MM.1S (cell line): ENCODE results near the gene FAM131C.
"Not testable (repeated sequence)": the region's sequence is repeated elsewhere in the genome, so short reads cannot be mapped to it uniquely, and the experiment has no call there.

Experiments used
- DNase-seq: peaks from one replicate; pipeline ENCODE4 v3.0.0-alpha.2; 2015
- H2AFZ ChIP-seq: fragments of 300-600 bp; sonication (generic); 2 replicates; pipeline ENCODE4 v1.6.0; 2016; ENCODE audit warnings: antibody characterized with exemption, low read length
- H3F3A ChIP-seq: fragments of 300-600 bp; sonication (generic); 2 replicates; pipeline ENCODE4 v1.6.1; 2016; ENCODE audit warnings: mild to moderate bottlenecking, antibody characterized with exemption, low read length, moderate library complexity, mixed read lengths; ENCODE audit not compliant: insufficient read depth
- H3K27ac ChIP-seq: fragments of 300-600 bp; sonication (generic); 2 replicates; pipeline ENCODE4 v1.5.1; 2016; ENCODE audit warnings: mild to moderate bottlenecking, low read length
- H3K27me3 ChIP-seq: fragments of 300-600 bp; sonication (generic); replicated peaks from 2 replicates; pipeline ENCODE4 v1.6.0; 2016; ENCODE audit warnings: low read length; ENCODE audit not compliant: insufficient read depth
- H3K36me3 ChIP-seq: fragments of 300-600 bp; sonication (generic); replicated peaks from 2 replicates; pipeline ENCODE4 v1.6.1; 2016; ENCODE audit warnings: mild to moderate bottlenecking, low read length, mixed read lengths; ENCODE audit not compliant: insufficient read depth
- H3K4me1 ChIP-seq: fragments of 300-600 bp; sonication (generic); 2 replicates; pipeline ENCODE4 v1.6.1; 2016; ENCODE audit warnings: low read length, mixed read lengths
- H3K4me2 ChIP-seq: fragments of 300-600 bp; sonication (generic); 2 replicates; pipeline ENCODE4 v1.6.0; 2016; ENCODE audit warnings: low read depth, low read length
- H3K4me3 ChIP-seq: fragments of 300-600 bp; sonication (generic); 2 replicates; pipeline ENCODE4 v1.5.1; 2016; ENCODE audit warnings: low read length, mixed read lengths
- H3K79me2 ChIP-seq: fragments of 300-600 bp; sonication (generic); 2 replicates; pipeline ENCODE4 v1.6.1; 2016; ENCODE audit warnings: mixed run types, low read length, mixed read lengths
- H3K9ac ChIP-seq: fragments of 300-600 bp; sonication (generic); 2 replicates; pipeline ENCODE4 v1.6.1; 2016; ENCODE audit warnings: low read length, mixed read lengths
- H3K9me2 ChIP-seq: fragments of 300-600 bp; sonication (generic); replicated peaks from 2 replicates; pipeline ENCODE4 v1.6.1; 2016; ENCODE audit warnings: mild to moderate bottlenecking, low read length, mixed read lengths; ENCODE audit not compliant: insufficient read depth
- H3K9me3 ChIP-seq: fragments of 300-600 bp; sonication (generic); replicated peaks from 2 replicates; pipeline ENCODE4 v1.6.1; 2016; ENCODE audit warnings: mild to moderate bottlenecking, low read length, mixed read lengths; ENCODE audit not compliant: insufficient read depth
- H4K20me1 ChIP-seq: fragments of 300-600 bp; sonication (generic); 2 replicates; pipeline ENCODE4 v1.6.1; 2016; ENCODE audit warnings: mild to moderate bottlenecking, low read length, moderate library complexity, mixed read lengths; ENCODE audit not compliant: insufficient read depth
- CTCF ChIP-seq: fragments of 300-600 bp; sonication (generic); IDR thresholded peaks from 2 replicates; pipeline ENCODE4 v1.5.1; 2016; ENCODE audit warnings: antibody characterized with exemption, low read length, mixed read lengths
- EZH2 ChIP-seq: fragments of 300-600 bp; sonication (generic); optimal IDR thresholded peaks from 2 replicates; pipeline ENCODE3; 2017; ENCODE audit warnings: low read depth, mild to moderate bottlenecking, antibody characterized with exemption, low read length, mixed read lengths
- EZH2phosphoT487 ChIP-seq: fragments of 300-600 bp; sonication (generic); IDR thresholded peaks from 2 replicates; pipeline ENCODE4 v1.6.1; 2018; ENCODE audit warnings: antibody characterized with exemption, low read length

The FAM131C gene

GRCh38 chr1:16110456-16110855, 37.0 kb upstream of the FAM131C start:
- Histone ChIP-seq H3K9me3 (no peaks in the 10 kb centered on the region), H3K79me2 (no peaks in the 10 kb centered on the region), H3K9ac (no peak overlapping the region), H3K4me2 (no peak overlapping the region), H3K27ac (no peak overlapping the region), H3K9me2 (no peaks in the 10 kb centered on the region), H3F3A (no peaks in the 10 kb centered on the region), H3K4me3 (no peak overlapping the region), H2AFZ (no peak overlapping the region), H3K36me3 (no peaks in the 10 kb centered on the region), H3K4me1 (no peaks in the 10 kb centered on the region), H3K27me3 (peaks cover 87% of the 10 kb centered on the region), H4K20me1 (no peaks in the 10 kb centered on the region)
- no peak for DNase-seq
- no peak for TF ChIP-seq CTCF

- H2AFZ ChIP-seq: no peak overlapping the region
- no peaks in the 10 kb centered on the region for H3K4me1 ChIP-seq
- H3K27ac ChIP-seq: no peak overlapping the region
- H3K9me3 ChIP-seq: no peaks in the 10 kb centered on the region
- no peak overlapping the region for H3K4me2 ChIP-seq
- TF ChIP-seq EZH2 (no peak), CTCF (no peak), EZH2phosphoT487 (no peak)
- H3K9ac ChIP-seq: no peak overlapping the region
- no peak for DNase-seq
- no peaks in the 10 kb centered on the region for H3K9me2 ChIP-seq
- H3F3A ChIP-seq: no peaks in the 10 kb centered on the region
- no peaks in the 10 kb centered on the region for H3K79me2 ChIP-seq
- no peaks in the 10 kb centered on the region for H4K20me1 ChIP-seq
- peaks cover 83% of the 10 kb centered on the region for H3K27me3 ChIP-seq
- H3K4me3 ChIP-seq: no peak overlapping the region
- no peaks in the 10 kb centered on the region for H3K36me3 ChIP-seq
Measured at GRCh38 chr1:16109571-16109970, 36.1 kb upstream of the FAM131C start.

- H3K9me2 ChIP-seq, H3K4me1 ChIP-seq, H3K9ac ChIP-seq, DNase-seq, H2AFZ ChIP-seq, H3K79me2 ChIP-seq, H3K9me3 ChIP-seq, H3K4me2 ChIP-seq, H3K27ac ChIP-seq, H4K20me1 ChIP-seq, H3K4me3 ChIP-seq, H3K36me3 ChIP-seq, H3F3A ChIP-seq: not testable (repeated sequence)
- peaks cover 85% of the 10 kb centered on the region for H3K27me3 ChIP-seq
Measured at GRCh38 chr1:16107039-16107438, 33.6 kb upstream of the FAM131C start.

GRCh38 chr1:16101623-16102022, 28.2 kb upstream of the FAM131C start:
- Histone ChIP-seq H3K9me2 (no peaks in the 10 kb centered on the region), H3K9ac (no peak overlapping the region), H3K4me1 (no peaks in the 10 kb centered on the region), H3K27ac (no peak overlapping the region), H4K20me1 (no peaks in the 10 kb centered on the region), H3K36me3 (no peaks in the 10 kb centered on the region), H3K79me2 (no peaks in the 10 kb centered on the region), H3K4me3 (no peak overlapping the region), H3F3A (no peaks in the 10 kb centered on the region), H3K4me2 (no peak overlapping the region), H2AFZ (no peak overlapping the region), H3K27me3 (peaks cover 59% of the 10 kb centered on the region), H3K9me3 (no peaks in the 10 kb centered on the region)
- TF ChIP-seq EZH2phosphoT487: no peak
- TF ChIP-seq CTCF: no peak
- no peak for DNase-seq
